ENCODE measurements around the gene SGPP1.

SGPP1 gene

GRCh38 chr14:63713764-63714163, 14.1 kb downstream of the SGPP1 start:
- DNase-seq (ENCODE audit: extremely low spot score) = no peak
- POLR2A ChIA-PET = no interaction called here
- CTCF ChIA-PET = interaction anchor here (6.9 kb wide), 1 partner anchor 10 kb away, joined by 43 read pairs; no protein-coding TSS in a partner anchor
- no peak for TF ChIP-seq CTCF (IDR thresholded peaks at IDR 0.05; ENCODE audit: control extremely low read depth, extremely low read depth, low read depth, missing control alignments)

GRCh38 chr14:63713058-63713457, 14.8 kb downstream of the SGPP1 start:
- ChIA-PET CTCF (interaction anchor here (6.9 kb wide), 1 partner anchor 11 kb away, joined by 43 read pairs; no protein-coding TSS in a partner anchor), POLR2A (no interaction called here)
- no peak for TF ChIP-seq CTCF (IDR thresholded peaks at IDR 0.05; ENCODE audit: control extremely low read depth, extremely low read depth, low read depth, missing control alignments)
- DNase-seq (ENCODE audit: extremely low spot score) = no peak

- no peak for DNase-seq (ENCODE audit: extremely low spot score)
- CTCF ChIA-PET = interaction anchor here (0.9 to 6.9 kb wide), 4 partner anchors 12 to 58 kb away, joined by 3 to 43 read pairs (median 9); partner anchors contain the start of gene SGPP1
- POLR2A ChIA-PET = interaction anchor here (0.5 kb wide), 1 partner anchor 190 kb away, joined by 7 read pairs; no protein-coding TSS in a partner anchor
- no peak for TF ChIP-seq CTCF (IDR thresholded peaks at IDR 0.05; ENCODE audit: control extremely low read depth, extremely low read depth, low read depth, missing control alignments)
These were observed 15.7 kb downstream of the SGPP1 start for GRCh38 chr14:63712123-63712522.

- TF ChIP-seq CTCF (IDR thresholded peaks at IDR 0.05; ENCODE audit: control extremely low read depth, extremely low read depth, low read depth, missing control alignments) = no peak
- CTCF ChIA-PET = interaction anchor here (0.9 to 6.9 kb wide), 6 partner anchors 13 to 167 kb away, joined by 3 to 43 read pairs (median 6); partner anchors contain the start of genes PPP2R5E and SGPP1
- POLR2A ChIA-PET = no interaction called here
- DNase-seq (ENCODE audit: extremely low spot score) = no peak
These were observed 17.4 kb downstream of the SGPP1 start for GRCh38 chr14:63710497-63710896.

GRCh38 chr14:63709589-63709988, 18.3 kb downstream of the SGPP1 start:
- no peak for TF ChIP-seq CTCF (IDR thresholded peaks at IDR 0.05; ENCODE audit: control extremely low read depth, extremely low read depth, low read depth, missing control alignments)

GRCh38 chr14:63707216-63707615, 20.6 kb downstream of the SGPP1 start:
- no peak for TF ChIP-seq CTCF (IDR thresholded peaks at IDR 0.05; ENCODE audit: control extremely low read depth, extremely low read depth, low read depth, missing control alignments)
- ChIA-PET CTCF (interaction anchor here (0.8 to 6.9 kb wide), 4 partner anchors 10 to 63 kb away, joined by 4 to 43 read pairs (median 8); no protein-coding TSS in a partner anchor), POLR2A (no interaction called here)
- no peak for DNase-seq (ENCODE audit: extremely low spot score)

More at GRCh38 chr14:63709589-63709988, 18.3 kb downstream of the SGPP1 start:
- CTCF ChIA-PET = interaction anchor here (1.3 to 6.9 kb wide), 4 partner anchors 14 to 166 kb away, joined by 3 to 43 read pairs (median 6); partner anchors contain the start of gene PPP2R5E
- no peak for DNase-seq (ENCODE audit: extremely low spot score)
- POLR2A ChIA-PET = no interaction called here

Measured in GM10248 (cell line).